ENCODE results near the gene GNG5.

DNA sequence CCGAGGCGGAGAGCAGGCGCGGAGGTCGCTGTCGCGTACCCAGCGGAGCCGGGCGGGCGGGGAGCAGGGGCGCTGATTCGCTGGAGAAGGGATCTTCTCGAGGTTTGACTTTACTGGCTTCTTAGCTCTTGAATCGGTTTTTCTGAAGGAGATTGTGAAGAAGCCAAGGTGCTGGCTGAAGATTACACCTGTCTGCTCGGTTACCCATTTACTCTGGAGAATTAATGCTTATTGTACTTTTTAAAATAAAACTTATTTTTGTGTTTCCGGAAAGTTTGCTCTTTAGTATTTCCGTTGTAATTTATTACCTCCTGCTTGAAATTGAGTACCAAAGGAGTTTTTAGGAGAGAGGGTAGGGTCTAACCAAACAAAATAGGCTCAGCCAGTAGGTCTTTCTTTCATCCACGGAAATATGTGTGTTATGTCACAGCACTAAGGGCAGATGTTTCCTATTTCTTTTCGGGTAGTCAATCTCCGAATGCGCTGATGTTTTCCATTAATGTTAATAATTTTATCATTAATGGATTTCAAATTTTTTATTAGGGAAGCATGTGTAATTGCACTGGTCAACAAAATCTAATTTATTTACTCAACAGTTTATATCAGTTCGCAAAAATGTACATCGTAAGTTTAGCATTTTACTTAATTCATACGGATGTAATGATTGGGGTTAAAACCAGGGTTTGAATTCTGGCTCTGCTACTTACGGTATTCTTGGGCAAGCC lies 510 bp upstream of the GNG5 start:
- TF ChIP-seq POLR2A (IDR thresholded peaks at IDR 0.05), result no peak
- TF ChIP-seq, protein P1, sequence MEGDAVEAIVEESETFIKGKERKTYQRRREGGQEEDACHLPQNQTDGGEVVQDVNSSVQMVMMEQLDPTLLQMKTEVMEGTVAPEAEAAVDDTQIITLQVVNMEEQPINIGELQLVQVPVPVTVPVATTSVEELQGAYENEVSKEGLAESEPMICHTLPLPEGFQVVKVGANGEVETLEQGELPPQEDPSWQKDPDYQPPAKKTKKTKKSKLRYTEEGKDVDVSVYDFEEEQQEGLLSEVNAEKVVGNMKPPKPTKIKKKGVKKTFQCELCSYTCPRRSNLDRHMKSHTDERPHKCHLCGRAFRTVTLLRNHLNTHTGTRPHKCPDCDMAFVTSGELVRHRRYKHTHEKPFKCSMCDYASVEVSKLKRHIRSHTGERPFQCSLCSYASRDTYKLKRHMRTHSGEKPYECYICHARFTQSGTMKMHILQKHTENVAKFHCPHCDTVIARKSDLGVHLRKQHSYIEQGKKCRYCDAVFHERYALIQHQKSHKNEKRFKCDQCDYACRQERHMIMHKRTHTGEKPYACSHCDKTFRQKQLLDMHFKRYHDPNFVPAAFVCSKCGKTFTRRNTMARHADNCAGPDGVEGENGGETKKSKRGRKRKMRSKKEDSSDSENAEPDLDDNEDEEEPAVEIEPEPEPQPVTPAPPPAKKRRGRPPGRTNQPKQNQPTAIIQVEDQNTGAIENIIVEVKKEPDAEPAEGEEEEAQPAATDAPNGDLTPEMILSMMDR (IDR thresholded peaks at IDR 0.05), result no peak
